ENCODE measurements around the gene KIF26A.

GRCh38 chr14:104133496-104133895, 4.9 kb upstream of the KIF26A start:
- no peak for TF ChIP-seq CTCF (IDR thresholded peaks at IDR 0.05)
- TF ChIP-seq POLR2A (IDR thresholded peaks at IDR 0.05), result no peak
